ENCODE data around the gene RAP2A. TPM values are rescaled to one million over a fixed set of nuclear protein-coding genes. Genes with fewer than 3 reads are reported as not detected.

Gene RAP2A
- 10 to 100 TPM; 41.3 to 43.4 (median 42.2) TPM for polyA plus RNA-seq (ENCODE audit: insufficient read length in 3 of 3)

DNA sequence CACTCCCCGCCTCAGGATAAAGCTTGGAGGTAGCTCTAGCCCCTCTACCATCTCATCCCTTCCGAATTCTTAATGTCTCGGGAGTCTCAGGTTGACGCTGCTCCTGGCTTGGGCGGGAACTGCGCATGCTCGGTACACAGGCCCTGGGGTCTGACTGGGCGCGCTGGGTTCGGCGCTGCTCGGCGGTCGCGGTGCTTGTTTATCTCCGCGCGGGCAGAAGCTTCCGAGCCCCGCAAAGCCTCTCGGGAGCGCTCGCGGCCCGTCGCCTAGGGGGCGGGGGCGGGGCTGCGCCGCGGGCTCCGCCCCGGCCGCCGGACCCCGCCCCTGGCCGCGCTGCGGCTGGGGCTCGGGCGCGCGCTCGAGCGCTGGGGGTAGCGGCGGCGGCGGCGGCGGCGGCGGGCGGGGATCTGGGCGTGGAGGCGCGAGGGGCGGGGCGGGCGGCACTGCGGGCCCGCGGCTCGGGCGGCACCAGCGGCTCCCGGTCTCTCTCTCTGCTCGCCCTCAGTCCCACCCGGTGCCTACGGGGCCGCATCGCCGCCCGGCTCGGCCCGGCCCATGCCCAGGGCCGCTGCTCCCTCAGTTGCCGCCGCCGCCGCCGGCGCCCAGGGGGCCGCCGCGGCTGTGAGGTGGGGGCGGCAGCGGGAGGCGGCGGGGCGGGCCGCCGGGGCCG, at the start of gene RAP2A:
Gene RAP2A (plus strand): TSS at position 443 of the 670 bp plus-strand sequence. CDS start 302 bp downstream, outside the sequence.
- DNase-seq (ENCODE audit: low read depth in 3 of 3, low spot score in 2 of 3), result peak; percentile 67 to 80 (median 69)

DNA sequence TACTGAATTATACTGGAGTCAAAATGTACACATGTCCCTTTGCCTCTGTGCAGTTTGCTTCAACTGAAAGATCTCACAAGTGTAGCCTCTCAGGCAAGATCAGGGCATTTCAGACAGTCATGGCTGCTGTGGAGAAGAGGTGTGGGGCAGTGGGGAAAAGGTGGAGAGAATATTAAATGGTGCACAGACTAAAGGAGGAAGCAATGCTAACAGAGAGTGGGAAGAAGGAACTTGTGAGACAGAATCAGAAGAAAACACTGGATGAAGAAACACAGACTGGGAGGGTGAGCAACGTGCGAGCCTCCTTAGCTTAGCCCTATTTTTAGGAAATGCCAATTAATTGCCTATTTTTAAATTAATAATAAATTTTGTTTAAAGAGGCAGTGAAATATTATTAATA, 49.6 kb upstream of the RAP2A start:
- no peak for DNase-seq (ENCODE audit: low read depth in 3 of 3, low spot score in 2 of 3)

DNA sequence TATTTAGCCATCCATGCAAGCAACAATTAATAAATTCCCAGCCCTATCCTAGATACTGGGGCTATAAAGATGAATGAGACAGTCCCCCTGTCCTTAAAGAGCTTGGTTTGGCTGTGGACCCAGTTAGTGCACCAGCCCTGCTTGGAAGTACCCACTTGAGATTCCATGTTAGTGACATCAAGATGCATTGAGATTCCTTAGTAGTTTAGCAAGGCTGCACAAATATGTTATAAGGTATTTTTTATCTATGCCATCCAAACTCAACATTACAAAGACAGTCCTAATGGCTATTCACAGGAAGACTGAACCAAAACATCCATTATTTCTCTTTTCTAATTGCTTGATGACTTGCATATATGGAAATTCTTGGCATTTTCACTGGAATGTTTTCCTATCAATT, 48.8 kb upstream of the RAP2A start:
- no peak for DNase-seq (ENCODE audit: low read depth in 3 of 3, low spot score in 2 of 3)

DNA sequence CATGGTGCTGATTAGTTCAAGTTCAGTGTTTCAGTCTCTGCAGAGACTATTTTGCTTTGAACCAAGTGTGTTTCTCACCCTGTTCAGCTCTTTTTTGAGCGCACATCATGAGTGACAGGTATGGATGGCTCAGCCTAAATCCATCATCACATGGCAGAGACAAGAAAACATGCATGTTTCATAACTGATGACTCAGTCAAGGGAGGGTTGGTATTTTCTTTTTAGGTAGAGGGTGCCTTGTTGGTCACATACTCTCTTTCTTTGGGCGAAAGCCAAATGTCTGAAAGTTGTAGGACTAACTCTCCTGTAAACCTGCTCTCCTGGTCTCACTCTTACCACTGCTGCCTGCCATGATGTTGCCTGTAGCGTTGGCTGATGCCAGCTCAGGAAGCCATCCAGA, 48.1 kb upstream of the RAP2A start:
- no peak for DNase-seq (ENCODE audit: low read depth in 3 of 3, low spot score in 2 of 3)

DNA sequence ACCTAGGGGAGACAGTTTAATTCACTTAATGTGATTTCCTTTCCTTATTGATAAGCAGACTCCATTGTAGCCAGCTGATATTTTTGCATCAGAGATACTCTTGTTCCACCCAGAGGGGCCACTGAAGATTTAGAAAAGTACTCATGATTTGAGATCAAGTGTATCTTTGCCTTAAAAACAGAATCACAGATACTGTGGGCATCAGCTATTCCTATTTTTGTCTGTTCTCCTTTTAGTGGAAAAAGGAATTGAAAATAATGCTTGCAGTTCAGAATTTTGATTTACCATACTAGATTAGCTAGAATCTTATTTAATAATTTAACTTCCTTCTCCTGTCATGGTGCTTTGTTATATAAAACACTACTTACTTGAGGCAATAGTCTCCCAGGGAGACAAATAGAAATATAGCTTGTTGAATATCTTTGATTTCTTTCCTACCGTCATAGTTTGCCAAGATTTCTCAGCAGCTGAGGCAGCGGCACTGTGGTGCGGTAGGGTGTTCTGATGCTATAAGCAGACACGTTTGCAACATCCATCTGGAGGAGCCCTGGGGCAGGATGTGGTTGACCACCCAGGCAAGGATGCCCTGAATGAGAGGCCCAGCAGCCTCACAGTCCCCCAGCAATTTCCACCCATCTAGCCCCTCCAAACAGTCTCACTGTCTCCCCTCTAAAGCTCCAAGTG, 47.0 kb upstream of the RAP2A start:
- no peak for DNase-seq (ENCODE audit: low read depth in 3 of 3, low spot score in 2 of 3)

DNA sequence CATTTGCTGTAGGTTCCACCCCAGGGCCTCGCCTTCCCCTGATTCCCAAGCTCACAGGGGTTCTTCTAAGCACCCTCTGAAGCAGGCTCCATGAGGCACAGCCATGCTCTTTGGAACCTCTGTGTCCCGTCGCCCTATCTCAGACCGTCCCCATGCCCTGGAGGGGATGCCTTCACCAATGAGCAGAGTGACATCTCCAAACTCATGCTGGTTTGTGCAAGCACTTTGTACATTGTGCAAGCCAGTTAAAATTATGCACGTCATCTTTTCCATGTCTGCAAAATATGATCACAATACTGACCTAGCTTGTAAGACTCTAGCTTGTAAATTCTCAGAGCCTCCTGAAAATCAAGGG, 46.5 kb upstream of the RAP2A start:
- DNase-seq (ENCODE audit: low read depth in 3 of 3, low spot score in 2 of 3), result no peak

DNA sequence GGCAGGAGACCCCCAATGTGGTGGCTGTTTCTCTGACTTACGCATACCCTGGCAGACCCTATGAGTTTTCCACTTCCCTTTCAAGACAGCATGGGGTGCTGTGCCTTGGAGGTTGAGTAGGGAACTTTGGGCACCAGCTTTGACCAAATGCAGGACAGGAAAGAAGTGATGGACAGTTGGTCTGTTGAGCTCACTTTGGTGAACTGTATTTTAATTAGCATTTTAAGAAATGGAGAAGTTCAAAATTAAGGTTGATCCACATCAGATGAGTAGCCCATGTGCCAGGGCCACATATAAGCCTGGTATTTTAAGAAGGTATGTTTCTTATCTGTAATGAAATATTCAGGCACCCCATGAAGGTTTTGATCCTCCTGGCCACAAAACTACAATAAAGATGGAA, 46.1 kb upstream of the RAP2A start:
- no peak for DNase-seq (ENCODE audit: low read depth in 3 of 3, low spot score in 2 of 3)

DNA sequence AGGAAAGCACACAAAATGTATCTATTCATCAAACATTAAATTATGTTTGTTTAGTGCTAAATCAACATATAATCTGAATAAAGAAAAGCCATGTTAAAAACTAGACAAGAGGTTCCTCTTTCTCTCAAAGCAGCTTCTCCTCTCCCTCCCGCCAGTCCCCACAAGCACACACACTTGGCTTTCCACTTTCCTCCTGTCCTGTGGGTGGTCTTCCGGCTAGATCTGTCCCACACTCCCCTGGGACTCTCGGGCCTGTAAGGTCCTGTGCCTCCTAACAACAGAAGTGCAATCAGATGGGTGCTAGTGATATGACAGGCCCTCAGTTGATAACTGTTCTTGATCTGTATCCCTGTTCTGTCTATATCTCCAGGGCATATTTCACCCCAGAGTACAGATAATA, 45.6 kb upstream of the RAP2A start:
- DNase-seq (ENCODE audit: low read depth in 3 of 3, low spot score in 2 of 3), result no peak

DNA sequence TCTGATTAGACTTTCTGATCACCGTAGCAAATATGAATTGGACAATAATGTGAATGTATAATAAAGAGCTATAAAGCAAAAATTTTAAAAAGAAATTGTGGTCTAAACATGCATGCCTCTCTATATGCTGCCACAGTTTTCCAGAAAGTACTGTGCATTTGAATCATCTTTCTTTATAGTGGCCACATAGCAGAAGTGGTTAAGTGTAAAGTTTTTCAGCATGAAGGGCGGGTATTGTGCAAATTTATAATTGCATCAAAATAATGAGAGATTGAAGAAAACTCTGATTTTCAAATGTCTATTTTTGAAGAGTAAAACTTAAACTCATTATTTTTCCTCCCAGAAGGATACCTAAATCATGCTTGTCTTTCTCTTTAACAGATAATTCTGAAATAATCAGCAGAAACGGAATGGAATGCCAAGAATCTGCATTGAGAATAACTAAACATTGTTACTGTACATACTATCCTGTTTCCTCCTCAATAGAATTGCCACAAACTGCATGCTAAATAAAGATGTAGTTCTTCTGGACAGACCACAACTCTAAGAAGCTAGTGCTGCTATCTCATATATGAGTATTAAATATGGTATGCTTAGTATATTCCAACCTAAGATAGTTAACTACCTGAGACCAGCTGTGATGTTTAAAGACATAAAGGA, 42.9 kb upstream of the RAP2A start:
- no peak for DNase-seq (ENCODE audit: low read depth in 3 of 3, low spot score in 2 of 3)

DNA sequence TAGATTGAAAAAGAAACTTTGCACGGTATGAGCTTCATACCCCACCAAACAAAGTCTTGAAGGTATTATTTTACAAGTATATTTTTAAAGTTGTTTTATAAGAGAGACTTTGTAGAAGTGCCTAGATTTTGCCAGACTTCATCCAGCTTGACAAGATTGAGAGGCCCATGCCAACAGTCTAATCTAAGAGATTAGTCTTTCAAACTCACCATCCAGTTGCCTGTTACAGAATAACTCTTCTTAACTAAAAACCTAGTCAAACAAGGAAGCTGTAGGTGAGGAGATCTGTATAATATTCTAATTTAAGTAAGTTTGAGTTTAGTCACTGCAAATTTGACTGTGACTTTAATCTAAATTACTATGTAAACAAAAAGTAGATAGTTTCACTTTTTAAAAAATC, 41.9 kb upstream of the RAP2A start:
- no peak for DNase-seq (ENCODE audit: low read depth in 3 of 3, low spot score in 2 of 3)

DNA sequence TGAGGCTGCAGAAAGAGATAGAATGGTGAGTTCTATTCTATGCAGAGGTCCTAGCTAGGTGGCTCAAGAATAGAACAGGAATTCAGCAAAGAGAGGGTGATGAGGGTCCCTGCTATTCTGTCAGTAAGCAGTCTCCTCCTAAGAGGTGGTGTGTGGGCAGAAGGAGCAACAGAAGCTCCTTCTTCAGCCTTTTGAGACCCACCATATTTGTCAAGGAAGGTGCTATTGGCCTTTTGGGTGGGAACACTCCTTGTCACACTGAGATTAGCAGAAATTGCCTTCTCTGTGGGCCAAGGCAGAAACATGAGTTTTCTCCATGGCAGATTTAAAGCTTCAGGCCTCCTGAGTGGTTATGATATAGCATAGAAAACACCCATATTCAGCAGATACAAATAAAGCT, 39.4 kb upstream of the RAP2A start:
- DNase-seq (ENCODE audit: low read depth in 3 of 3, low spot score in 2 of 3), result no peak

DNA sequence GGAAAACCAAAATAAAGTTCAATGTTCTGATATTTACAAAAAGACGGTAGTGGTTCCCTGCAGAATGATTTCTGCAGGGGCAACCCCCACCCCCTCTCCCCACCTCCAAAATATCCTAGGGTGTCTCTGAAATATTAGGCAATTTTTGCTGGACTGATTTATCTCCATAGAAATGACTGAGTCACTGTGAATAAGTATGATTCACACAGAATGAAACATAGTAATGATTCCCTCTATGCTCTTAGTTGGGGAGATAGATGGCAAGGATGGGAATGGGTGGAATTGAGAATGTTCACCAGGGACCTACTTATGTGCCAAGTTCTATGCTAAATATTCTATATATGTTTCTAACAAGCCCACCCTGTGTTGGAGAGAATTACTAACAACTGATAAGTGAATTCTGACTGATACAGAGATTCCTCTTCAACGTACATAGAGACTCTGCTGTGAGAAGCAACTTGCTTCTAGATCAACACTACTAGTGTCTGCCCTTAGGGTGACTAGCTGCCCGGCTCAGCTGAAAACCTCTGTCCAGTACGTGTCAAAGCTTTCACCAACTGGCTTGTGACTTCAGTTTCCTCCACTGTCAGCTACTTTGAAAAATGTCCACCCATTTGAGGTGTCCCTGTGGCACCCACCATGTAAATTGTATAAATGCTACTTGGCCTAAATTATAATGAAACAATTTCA, 38.4 kb upstream of the RAP2A start:
- DNase-seq (ENCODE audit: low read depth in 3 of 3, low spot score in 2 of 3), result no peak

DNA sequence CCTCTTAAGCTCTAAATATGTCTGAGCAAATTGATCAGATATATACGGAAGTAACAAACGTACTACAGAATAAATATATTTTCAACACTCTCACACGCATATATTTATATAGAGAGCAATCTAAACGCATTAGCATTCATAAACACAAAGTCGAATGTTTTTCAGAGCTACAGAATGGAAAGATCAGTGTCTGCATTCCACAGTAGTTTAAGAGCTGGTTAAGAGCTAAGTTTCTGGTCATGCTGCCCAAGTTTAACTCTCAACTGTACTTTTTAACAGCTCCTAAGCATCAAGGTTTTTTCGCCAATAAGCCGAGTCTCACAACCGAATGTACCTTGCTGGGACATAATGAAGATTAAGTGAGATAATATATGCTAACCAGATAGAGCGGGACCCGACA, 36.7 kb upstream of the RAP2A start:
- no peak for DNase-seq (ENCODE audit: low read depth in 3 of 3, low spot score in 2 of 3)

DNA sequence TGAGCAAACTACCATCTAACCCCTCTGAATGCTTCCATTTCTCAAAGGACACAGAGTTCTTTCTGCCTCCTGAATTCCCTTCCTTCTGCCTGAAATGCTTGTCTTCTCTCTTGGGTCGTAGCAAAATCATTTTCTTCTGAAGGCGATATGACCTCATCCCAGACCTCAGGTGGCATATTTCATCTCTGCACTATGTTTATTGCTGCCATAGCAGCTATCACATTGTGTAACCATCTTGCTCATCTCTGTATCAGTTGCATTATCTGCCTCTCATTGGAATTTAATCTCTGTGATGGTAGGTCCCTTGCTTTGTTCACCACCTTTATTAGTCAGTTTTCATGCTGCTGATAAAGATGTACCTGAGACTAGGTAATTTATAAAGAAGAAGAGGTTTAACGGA, 32.5 kb upstream of the RAP2A start:
- DNase-seq (ENCODE audit: low read depth in 3 of 3, low spot score in 2 of 3), result no peak

DNA sequence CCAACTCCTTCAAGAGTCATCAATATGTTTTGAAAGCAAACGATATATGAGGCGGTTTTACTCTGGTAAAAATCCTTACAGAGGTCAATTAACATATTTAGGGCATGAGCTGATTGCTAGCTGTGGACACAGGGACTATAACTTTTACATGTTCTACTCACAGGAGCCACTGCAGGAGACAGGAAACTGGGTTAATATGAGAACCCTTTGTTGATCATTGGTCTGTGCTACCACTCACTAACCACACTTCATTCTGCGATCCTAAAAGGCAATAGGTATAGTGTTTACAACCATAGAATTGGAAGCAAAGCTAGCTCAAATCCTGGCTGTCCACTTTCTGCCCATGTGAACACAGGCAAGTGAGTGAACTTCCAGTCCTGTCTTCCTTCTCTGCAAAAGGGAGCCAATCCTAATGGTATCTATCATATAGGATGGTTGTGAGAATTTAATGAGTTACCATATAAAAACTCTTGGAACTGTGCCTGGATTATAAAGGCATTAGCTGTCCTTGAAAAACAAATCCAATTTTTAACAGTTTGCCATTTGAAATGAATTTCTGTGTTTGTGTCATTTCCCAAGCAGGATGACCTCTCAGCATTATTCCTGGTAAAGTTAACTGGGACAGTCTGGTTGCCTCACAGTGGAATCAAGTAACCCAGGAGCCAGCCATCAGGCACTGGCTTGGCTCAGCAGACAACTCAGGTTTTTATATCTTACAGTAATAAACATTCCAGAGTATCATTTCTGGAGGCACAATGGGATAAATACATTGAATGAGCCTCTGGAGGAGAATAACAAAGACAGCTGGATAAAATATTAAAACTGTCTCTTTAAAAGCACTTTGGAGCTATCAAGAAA, 29.8 kb upstream of the RAP2A start:
- no peak for DNase-seq (ENCODE audit: low read depth in 3 of 3, low spot score in 2 of 3)

DNA sequence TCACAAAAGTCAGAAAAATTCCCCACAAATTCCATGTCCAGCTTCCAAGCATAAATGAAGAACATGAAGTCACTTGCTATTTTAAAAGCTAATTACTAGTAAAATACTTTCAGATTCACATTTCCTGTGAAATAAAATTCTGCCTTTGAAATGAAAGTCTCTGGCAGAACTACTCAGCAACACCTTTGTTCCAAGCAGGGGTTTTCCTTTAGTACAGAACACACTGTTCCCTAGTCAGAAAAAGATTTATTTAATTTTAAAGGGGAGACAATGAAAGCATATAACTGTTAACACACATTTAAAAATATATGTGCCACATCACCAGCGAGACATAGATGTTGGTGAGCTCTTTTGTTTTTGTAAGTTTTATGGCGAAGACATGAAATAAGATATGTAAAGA, 26.4 kb upstream of the RAP2A start:
- DNase-seq (ENCODE audit: low read depth in 3 of 3, low spot score in 2 of 3), result no peak

DNA sequence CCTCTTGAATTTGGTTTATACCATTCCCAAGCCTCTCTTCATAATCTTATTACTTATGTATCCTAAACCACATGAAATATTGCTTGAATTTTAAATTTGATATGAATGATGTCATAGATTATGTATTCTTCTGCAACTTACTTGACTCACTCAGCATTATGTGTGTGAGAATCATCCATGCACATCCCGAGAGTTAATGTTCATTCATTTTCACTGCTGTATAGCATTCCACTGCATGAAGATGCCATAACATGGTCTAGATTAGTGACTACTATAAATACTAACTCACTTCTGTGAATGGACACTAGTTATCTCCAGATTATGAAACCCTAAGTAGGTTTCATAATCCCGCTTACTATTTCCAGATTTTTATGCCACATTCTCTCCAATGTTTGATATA, 25.0 kb upstream of the RAP2A start:
- no peak for DNase-seq (ENCODE audit: low read depth in 3 of 3, low spot score in 2 of 3)

DNA sequence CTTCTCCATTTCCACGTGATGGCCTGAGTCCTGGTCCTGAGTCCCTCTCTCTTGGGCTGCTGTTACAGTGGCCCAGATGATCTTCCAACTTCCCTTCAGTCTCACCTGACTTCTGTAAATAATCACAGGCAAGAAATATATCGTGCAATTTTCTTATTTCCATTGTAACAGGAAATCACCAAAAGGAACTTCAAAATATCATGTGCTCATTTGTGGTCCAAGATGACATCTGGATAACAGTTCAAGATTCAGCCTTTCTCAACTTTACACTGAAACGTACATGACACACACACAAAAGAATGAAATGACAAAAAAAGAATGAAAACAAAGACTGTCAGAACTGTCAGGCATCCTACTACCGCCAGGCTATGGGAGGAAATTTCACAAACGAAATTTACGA, 22.0 kb upstream of the RAP2A start:
- DNase-seq (ENCODE audit: low read depth in 3 of 3, low spot score in 2 of 3), result no peak

DNA sequence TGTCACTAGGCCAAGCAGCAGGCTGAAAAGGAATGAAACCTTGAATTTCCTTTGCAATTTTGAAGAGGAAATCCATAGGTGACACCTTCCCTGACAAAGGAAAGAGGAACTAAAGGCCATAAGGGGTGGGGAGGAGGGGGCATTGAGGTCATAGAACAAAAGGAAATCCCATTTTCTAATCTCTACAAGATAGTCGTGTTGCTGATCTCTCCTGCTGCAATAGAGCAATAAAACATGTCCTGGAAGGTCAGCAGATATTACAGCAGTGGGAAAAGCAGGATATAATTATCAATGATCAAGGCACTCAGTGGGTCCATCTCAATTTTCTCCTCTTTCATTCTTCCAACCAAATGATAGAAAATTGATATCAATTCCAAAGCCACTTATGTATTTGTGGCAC, 20.3 kb upstream of the RAP2A start:
- no peak for DNase-seq (ENCODE audit: low read depth in 3 of 3, low spot score in 2 of 3)

DNA sequence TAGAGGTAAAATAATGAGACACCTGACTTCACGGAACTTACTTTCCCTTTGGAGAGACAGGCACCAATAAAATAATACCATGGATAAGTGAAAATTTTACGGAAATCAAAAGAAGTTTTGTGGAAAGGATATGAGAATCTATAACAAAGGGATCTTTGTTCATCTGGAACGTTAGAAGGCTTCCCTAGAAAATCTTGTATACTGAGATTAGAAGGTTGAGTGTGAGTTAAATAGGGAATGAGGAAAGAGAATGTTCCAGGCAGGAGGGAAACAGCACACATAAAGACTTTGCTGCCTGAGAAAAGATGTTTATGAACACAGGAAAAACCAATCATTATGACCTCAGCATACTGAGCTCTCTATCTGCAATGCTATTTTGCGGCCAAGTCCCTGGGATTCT, 19.6 kb upstream of the RAP2A start:
- no peak for DNase-seq (ENCODE audit: low read depth in 3 of 3, low spot score in 2 of 3)

DNA sequence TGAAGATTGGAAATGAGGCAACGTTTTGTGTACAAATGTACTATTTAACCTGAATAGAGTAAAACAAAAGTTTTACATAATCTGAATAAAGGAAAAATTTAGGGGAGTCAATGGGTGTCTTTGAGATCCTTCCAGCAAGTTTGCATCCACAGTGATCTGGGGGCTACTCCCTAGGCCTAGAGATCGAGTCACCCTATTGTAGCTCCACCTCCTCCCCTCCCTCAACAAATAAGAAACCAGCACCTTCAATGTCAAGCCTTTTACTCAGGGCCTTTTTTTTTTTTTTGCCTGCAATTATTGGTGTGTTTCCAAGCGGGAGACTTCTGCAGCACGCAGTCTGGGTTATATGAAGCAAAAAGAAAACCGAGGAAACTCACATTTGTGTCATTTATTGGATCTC, 16.3 kb upstream of the RAP2A start:
- DNase-seq (ENCODE audit: low read depth in 3 of 3, low spot score in 2 of 3), result no peak
